Activated CD8-positive, alpha-beta memory T cell treated with anti-CD3 and anti-CD28 coated beads, Interleukin-2, amount 50 U/mL, for 4 hours (primary cell): ENCODE data around the gene UGT1A3.

Experiments used
- DNase-seq: peaks from one replicate; pipeline ENCODE4 v3.0.0-alpha.2; 2020

The UGT1A3 gene

DNA sequence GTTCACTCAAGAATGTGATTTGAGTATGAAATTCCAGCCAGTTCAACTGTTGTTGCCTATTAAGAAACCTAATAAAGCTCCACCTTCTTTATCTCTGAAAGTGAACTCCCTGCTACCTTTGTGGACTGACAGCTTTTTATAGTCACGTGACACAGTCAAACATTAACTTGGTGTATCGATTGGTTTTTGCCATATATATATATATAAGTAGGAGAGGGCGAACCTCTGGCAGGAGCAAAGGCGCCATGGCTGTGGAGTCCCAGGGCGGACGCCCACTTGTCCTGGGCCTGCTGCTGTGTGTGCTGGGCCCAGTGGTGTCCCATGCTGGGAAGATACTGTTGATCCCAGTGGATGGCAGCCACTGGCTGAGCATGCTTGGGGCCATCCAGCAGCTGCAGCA is 31.2 kb downstream of the UGT1A3 start, which contains the start of gene UGT1A1:
Gene UGT1A1, plus strand, starts transcription at position 228 of the 400 bp plus-strand sequence. Its CDS starts 18 bp downstream, at position 246.
- DNase-seq = no peak

DNA sequence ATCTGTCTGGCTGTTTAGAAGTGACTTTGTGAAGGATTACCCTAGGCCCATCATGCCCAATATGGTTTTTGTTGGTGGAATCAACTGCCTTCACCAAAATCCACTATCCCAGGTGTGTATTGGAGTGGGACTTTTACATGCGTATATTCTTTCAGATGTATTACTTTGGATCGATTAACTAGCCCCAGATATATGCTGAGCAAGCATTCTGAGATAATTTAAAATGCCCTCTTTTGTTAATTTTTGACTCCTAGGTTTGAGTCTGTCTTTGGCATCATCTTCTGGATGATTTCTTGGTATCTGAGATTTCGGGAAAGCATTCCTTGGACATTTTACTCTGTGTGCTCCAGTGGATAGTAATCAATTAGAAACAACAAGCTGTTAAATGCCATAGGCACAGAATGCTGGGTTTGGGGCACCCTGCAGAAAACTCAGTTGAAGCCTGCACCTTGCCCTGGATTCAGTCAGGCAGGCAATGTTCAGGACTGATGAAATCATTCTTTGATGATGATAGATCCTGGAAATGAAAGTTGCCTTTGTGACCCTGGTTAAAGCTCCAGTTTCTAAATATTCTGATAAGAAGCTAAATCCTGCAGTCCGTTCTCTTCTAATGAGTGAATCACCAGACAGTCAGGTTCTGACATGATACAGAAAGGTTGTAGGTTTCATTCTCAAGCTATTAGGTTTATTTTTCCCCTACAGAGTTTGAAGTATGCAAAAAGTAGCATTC is 32.4 kb downstream of the UGT1A3 start:
- DNase-seq = no peak

DNA sequence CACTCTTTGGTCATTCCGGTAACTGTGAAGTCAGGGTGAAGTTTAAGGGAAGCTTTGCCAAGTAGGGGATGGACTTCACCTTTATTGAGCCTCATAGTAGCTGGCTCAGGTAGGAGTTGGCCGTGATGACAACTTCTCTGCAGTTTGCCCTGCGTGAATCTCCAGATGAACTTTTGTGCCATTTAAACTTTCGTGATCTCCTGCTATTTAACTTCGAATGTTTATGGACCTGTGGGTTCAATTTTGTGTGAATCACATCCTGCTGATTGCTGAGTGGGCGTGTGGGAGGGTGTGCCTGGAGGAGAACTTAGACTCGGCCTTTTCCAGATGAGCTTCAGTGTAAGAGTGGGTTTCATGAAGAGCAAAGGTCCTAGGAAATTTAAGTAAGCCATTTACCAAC is 35.4 kb downstream of the UGT1A3 start:
- no peak for DNase-seq

DNA sequence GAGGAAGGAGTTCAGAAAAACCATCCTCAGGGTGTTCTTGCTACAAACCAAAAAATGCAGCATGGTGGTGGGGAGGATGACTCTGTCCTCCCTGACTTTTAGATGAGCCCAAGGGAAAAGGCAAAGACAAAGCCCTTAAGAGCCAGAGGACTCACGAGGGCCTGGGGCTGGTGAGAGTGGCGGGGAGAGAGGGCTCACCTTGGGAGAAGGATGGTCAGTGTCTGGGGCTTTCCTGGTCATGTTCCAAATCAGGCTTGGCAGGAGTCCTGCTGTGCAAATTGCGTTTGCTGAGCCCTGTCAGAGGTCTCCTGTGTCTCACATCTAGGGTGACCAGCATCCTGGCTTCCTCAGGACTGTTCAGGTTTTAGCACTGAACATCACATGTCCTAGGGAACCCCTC is 35.9 kb downstream of the UGT1A3 start:
- no peak for DNase-seq

DNA sequence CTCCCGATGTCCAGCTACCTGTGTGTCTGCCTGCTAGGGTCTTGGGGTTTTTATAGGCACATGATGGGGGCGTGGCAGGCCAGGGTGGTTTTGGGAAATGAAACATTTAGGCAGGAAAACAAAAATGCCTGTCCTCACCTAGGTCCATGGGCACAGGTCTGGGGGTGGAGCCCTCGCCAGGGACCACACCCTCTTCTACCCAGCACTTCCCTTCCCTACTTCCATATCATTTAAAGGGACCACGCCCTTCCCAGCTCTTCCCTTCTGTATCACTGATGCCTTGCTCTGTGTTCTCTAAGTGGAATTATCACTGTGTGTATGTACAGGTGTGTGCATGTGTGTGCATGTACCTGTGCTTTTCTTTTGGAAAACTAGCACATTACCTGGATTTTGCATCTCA is 37.6 kb downstream of the UGT1A3 start:
- no peak for DNase-seq

DNA sequence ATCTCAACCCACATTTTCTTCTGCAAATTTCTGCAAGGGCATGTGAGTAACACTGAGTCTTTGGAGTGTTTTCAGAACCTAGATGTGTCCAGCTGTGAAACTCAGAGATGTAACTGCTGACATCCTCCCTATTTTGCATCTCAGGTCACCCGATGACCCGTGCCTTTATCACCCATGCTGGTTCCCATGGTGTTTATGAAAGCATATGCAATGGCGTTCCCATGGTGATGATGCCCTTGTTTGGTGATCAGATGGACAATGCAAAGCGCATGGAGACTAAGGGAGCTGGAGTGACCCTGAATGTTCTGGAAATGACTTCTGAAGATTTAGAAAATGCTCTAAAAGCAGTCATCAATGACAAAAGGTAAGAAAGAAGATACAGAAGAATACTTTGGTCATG is 39.2 kb downstream of the UGT1A3 start:
- no peak for DNase-seq

DNA sequence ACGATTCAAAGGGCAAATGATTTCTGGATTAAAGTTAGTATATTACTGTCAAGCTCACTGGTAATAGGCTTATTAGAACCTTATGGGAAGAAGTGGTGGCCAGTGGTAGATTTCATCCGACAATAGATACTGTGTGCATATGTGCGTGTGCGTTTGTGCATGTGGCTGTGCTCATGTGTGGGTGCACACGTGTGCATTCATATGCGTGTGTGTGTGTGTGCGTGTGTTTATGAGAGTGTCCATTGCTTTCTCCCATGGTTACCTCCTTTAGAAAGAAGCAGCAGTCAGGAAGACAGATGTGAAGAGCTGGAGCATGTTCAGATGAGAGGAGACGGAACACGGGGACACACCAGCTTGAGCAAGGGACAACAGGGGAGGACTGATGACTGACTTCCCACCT is 40.4 kb downstream of the UGT1A3 start:
- DNase-seq = no peak

DNA sequence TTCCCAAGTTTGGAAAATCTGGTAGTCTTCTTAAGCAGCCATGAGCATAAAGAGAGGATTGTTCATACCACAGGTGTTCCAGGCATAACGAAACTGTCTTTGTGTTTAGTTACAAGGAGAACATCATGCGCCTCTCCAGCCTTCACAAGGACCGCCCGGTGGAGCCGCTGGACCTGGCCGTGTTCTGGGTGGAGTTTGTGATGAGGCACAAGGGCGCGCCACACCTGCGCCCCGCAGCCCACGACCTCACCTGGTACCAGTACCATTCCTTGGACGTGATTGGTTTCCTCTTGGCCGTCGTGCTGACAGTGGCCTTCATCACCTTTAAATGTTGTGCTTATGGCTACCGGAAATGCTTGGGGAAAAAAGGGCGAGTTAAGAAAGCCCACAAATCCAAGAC is 43.3 kb downstream of the UGT1A3 start:
- DNase-seq = no peak

DNA sequence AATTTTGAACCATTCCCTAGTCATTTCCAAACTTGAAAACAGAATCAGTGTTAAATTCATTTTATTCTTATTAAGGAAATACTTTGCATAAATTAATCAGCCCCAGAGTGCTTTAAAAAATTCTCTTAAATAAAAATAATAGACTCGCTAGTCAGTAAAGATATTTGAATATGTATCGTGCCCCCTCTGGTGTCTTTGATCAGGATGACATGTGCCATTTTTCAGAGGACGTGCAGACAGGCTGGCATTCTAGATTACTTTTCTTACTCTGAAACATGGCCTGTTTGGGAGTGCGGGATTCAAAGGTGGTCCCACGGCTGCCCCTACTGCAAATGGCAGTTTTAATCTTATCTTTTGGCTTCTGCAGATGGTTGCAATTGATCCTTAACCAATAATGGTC is 43.7 kb downstream of the UGT1A3 start:
- DNase-seq = no peak

DNA sequence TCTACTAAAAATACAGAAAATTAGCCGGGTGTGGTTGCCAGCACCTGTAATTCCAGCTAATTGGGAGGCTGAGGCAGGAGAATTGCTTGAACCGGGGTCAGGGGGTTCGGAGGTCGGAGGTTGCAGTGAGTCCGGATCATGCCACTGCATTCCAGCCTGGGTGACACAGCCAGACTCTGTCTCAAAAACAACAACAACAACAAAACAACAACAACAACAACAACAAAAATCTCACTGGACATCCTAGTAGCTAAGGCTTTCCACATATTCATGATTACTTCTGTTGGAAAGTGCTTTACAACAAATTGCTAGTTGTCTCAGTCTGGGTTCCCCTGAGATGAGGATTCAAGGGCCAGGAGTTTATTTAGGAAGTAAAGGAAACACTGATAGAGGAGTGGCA is 45.0 kb downstream of the UGT1A3 start:
- DNase-seq = no peak

DNA sequence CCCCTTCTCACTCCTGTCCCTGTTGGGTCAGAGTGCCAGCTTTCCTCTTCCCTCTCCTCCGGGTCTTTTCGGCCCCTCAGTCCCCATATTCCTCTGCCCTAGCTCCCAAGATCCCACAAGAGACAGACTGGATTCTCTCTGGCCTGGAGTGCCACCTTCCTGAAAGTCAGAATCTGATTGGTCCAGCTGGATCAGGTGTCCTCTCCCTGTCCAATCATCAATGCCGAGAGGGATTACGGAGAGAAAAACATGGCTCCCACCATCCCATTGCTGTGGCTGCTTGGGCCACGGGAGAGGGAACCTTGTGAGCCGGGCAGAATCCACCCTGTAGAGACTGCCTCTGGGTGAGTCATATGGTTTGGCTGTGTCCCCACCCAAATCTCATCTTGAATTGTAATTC is 46.6 kb downstream of the UGT1A3 start:
- DNase-seq = no peak

DNA sequence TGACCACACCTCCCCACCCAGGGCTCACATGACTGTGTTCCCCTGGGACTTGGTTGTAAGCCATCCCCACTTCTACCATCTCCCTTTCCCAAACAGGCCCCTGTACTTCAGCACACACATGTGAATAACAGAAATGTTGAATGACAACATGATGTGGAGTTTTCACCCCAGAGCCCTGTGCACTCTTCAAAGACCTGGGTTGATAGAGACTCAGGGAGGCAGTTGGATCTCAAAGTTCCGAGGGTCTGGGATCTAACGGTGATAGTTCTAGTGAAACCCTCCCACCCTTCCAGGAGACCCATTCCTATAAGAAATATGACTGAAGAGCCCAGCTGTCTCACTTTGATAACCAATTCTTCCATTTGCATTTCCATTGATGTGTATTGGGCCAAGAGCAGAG is 49.2 kb downstream of the UGT1A3 start, which contains the start of gene MROH2A:
Gene MROH2A, plus strand, starts transcription at position 301 of the 400 bp plus-strand sequence. CDS start 1,029 bp downstream, outside the sequence.
- DNase-seq = no peak

DNA sequence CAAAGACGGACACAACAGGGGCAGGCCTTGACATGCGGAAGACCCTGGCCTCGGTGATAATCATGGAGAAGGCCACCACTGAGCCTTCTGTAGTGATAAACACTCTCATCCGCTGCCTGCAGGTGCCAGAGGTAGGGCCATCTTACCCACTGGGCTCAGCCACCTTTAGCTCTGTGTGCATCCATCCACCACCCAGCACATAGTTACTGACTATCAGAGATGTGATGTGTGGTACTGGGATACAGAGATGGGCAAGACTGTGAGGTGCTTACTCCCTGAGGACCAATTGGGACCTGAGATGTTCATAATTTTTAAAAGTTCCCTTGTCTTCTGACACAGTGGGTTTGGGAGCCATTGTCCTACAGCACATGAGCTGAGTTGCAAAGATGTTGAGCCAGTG is 50.9 kb downstream of the UGT1A3 start:
- DNase-seq = no peak

DNA sequence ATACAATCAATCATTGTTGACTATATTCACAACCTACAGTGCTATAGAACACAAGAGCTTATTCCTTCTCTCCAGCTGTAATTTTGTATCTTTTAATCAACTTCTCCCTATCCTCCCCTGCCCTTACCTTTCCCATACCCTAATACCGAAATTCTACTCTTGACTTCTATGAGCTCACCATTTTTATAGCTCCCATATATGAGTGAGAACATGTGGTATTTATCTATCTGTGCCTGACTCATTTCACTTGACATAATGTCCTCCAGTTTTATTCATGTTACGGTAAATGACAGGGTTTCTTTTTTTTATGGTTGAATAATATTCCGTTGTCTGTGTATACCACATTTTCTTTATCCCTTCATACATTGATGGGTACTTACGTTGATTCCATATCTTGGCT is 51.9 kb downstream of the UGT1A3 start:
- DNase-seq = no peak

DNA sequence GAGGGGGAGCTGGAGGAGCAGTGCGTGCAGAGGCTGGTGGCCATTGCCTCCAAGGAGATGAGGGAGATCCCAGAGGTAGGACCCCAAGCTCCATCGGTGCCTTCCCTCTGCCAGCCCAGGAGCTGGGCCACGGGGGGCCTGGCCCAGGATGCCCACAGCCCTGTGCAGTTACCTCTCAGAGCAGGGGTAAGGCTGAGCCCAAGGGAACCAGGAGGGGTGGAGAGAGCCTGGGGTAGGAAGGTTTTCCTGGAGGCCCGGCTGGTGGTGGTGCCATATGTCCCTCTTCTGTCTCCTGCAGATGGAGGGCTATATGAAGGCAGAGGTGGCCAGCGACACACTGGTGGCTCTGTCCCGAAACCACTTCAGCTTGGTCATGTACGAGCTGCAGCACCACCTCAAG is 60.7 kb downstream of the UGT1A3 start:
- no peak for DNase-seq

DNA sequence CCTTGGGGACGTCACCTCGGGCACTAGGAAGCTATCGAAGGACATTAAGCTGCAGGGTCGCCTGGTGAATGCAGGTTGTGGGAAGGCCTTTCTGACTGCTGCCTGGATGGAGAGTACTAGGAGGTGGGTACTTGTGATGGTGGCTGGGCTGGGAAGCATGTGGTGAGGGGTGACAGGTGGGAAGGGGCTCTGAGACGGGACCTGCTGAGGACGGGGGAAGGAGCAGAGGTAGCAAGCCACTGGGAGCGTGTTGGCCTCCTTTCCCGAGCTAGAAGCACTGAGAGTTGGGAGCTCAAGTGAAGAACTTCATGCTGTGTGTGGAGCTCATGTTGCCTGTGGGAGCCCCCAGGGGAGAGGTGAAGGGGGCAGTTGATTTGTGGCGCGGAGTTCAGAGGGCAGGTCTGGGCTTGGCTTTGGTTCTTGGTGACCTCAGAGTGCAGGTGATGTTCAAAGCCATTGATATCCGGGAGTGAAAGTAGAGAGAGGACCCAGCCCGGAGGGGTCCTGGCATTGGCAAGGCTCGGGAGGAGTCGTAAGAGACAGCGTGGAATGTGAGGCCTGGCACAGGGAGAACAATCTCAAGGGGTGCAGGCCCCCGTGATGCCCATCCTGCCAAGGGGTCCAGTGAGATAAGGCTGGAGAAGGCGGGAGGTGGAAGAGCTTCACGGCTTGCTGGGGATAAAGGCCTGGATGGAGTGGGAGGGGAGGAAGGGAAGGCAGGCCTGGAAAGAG is 62.5 kb downstream of the UGT1A3 start:
- no peak for DNase-seq

DNA sequence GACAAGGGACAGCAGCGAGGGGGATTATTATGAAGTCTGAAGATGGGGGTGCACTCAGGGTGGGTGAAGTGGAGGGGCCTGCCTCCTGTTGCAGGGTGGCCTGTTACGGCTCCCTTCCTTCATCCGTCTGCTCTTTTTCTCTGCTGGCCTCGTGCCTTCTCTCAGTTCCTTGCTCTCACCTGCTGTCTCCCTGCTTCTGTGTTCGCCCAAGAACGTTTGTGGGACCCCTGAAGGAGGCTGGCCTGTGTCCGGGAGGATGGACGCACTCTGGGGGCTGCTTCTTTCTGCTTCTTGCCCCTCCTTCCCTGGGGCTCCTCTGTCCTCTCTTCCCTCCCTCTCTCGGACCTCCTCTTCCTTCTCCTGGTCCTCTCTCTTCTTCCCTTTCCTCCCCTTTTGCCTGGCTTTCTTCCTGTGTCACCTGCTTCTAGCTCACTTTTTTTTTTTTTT is 63.1 kb downstream of the UGT1A3 start:
- DNase-seq = no peak

DNA sequence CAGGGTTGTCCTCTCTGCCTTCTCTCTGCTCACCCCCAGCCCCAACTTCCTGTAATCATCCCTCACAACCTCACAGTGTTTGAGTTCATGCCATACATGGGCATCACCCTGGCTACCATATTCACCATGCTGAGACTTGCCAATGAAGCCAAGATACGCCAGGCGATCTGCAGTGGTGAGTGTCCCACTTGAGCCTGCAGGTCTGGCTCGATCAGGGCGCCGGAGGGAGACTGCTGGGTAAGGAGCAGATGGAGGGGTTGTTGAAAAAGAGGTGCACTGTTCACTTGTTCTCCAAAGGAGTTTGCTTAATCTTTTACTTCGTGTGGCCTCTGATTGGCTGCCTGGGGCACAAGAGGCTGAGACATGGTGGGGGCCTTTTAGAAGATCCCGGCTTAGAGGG is 63.9 kb downstream of the UGT1A3 start:
- no peak for DNase-seq

DNA sequence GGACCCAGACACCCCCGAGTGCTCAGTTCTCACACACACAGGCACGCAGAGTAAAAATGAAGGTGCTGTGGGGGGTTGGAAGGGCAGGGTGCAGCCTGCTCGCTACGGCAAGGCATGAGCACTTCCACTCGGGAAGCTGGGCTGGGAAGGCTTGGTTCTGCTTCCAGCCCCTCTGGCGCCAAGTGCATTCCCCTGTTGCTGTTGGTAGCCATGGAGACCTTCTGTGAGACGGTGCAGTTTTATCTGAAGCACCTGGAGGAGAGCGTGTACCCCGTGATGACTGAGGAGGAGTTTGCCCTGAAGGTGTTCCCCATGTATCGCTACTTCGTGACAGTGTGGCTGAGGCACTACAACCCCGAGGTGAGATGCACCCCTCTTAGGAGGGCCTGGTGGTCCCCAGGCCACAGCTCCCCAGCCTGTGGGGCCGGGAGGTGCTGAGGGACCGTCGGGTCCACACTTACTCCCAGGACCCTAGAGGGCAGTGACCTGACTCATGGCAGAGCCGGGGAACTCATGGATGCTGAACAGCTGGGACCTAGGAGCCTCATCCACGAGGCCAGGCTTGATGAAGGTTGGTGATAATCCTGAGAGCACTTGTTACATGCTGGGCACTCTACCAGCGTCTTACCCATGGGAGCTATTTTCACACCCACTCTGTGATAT is 64.8 kb downstream of the UGT1A3 start:
- DNase-seq = no peak

DNA sequence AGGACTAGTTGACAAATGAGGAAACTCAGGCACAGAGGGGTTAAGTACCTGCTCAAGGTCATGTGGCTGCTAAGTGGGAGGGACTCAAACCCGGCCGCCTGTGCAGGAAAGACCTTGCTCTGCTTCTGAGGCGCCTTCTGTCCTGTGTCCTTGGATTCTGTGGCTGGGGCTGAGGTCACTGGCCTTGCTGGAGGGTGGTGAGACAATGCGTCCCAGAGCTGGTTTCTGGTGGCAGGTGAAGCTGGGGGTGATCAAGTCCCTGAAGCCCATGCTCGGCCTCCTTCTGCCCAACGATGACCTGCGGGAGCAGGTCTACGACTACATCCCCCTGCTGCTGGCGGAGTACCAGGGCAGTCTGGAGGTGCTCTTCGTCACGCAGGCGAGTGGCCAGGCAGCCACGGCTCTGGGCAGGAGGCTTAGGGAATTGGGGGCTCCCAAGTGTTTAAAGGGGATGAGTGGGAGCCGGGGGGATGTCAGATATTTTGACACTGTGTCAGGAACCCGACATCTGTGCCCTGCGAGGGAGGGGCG is 65.4 kb downstream of the UGT1A3 start:
- DNase-seq = no peak

DNA sequence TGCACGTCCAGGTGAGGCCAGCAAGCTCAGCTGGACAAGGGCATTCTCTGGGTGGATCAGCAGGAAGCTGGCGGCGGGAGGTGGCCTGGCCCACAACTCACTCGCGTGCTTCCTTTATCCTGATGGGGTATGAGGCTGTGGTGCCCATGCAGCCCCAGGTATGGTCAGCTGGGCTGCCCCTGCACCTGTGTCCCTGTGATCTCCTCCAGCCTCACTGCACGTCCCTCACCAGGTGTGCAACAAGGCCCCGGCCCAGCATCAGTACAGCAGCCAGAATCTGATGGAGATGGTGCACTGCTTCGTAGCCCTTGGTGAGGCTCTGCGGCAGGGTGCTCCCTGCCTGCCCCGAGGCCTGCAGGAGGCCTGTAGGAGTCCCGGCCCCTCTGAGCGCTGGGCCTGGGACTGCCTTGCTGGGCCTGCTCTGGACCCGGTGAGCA is 66.9 kb downstream of the UGT1A3 start:
- no peak for DNase-seq

DNA sequence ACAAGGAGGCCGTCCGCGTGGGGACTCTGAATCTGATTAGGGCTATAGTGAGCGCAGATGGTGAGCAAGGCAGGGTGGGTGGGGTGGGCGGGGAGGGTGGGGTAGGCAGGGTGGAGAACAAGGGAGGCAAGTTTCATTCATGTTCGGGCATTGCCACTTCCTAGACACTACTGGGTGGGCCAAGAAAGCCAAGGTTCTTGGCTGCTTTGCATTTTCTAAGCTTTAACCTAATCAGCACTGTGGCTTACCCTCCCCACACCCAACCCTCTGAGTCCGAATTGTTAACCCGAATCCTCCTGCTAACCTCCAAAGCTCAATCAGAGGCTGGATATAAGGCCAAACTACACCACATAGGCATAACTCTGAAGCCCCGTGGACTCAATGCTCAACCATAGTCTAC is 67.4 kb downstream of the UGT1A3 start:
- no peak for DNase-seq

DNA sequence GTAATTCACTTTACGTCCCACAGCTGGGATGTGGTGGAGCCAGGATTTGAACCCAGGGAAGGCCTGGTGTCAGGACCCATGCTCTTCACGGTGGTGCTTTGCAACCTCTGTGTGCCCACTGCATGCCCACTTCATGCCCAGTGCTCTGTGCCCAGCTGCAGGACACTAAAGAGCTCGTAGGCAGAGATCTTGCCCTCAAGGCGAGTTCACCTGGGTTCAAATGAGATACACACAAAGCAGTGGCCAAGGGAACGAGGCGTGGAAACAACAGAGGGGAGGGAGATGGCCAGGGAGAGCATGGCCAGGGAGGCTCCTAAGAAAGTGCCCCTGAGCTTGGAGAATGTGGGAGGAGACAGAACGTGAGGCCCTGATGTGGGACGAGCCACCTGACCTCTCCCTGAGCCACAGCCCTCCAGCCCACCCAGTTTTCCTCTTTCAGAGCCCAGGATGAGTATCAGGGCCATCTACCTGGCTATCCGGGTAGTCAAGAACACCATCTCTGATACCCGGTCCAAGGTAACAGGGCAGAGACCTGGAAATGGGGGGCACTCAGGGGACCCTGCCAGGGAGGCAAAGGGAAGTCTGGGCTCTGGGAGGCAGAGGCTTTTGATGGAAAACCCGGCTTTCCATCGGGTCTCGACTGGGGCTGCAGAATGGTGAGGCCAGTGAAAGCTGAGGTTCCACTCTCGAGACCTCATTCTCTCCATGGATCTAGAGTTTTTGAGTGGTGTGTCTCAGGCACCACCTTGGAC is 69.7 kb downstream of the UGT1A3 start:
- DNase-seq = no peak
